Stimulated activated CD4-positive, alpha-beta T cell treated with anti-CD3 and anti-CD28 coated beads, Interleukin-4, amount 100 ng/mL, for 4 hours (primary cell): ENCODE results near the gene OARD1.
A peak's percentile ranks its signal among the peaks of the same experiment; 100 is the strongest.
"Not testable (repeated sequence)": the region's sequence is repeated elsewhere in the genome, so short reads cannot be mapped to it uniquely, and the experiment has no call there.

Experiments
- DNase-seq, 2 experiments: peaks; one replicate each; pipeline ENCODE4 v3.0.0-alpha.2; 2020

OARD1 gene

DNA sequence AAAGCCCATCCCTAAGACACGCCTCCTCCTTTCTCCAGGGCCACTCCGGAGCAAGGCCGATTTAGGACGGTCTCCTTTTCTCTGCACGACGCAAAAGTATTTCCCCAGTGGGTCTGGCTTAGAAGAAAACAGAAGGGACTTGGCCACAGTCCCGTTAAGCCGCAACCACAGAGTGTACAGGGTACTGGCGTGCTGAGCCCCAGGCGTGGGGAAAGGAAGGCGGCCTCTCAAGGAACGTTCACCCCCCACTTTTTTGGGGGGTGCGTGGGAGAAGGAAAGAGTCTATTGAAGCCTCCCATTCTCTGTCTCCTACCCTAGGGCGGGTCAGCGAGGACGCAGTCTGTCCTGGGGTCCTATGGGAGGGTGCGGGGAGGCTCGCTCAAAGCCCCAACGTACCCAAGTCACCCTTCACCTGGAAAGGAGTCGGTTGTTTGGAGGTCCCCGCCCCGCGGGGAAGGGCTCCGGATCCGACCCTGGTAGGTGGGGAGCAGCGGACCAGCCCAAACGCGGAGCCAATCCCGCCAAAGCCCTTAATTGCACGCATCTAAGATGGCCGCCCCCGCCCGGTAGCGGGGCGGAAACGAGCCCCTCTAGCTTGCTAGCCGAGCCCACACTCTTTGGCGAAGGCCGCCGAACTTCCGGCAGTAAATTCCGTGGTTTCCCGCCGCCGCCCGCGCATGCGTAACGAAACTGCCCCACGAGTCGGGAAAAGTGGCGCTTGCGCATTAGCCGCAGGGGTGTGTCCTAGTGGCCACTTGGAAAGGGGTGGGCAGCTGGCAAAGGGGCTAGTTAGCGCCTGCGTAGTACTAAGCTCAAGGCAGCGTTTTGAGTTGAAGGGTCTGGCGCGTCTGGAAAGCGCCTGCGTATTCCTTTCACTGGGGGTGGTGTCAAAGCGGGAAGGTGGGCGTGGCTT, at the start of gene OARD1:
Gene OARD1, minus strand, starts transcription at position 434 of the 913 bp plus-strand sequence. CDS start 722 bp downstream, outside the sequence.
- DNase-seq, result peak; percentile 99

DNA sequence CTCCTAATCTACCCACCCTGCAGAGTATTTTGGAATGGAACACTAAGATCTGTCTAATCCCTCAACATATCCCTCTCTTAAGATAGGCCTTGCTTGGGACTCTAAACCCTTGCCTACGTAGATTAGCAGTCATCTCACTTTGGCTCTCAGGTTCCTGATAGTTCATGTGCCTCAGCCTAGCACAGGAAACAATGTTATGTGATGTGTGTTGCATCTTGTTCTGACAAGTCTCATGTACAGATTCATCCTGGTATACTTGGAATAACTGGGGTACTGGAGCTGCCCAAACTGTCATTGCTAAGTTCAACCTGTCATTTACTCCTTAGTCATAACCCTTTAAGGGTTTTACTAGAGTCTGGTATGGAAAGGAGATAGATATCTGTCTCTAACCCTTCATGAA, 47.9 kb upstream of the OARD1 start:
- DNase-seq, result no peak

GRCh38 chr6:41119508-41119907, 47.4 kb upstream of the OARD1 start:
- no peak for DNase-seq

- not testable (repeated sequence) for DNase-seq
These were observed 42.9 kb upstream of the OARD1 start for GRCh38 chr6:41115027-41115426.

GRCh38 chr6:41111017-41111416, 38.9 kb upstream of the OARD1 start:
- DNase-seq, result no peak

DNA sequence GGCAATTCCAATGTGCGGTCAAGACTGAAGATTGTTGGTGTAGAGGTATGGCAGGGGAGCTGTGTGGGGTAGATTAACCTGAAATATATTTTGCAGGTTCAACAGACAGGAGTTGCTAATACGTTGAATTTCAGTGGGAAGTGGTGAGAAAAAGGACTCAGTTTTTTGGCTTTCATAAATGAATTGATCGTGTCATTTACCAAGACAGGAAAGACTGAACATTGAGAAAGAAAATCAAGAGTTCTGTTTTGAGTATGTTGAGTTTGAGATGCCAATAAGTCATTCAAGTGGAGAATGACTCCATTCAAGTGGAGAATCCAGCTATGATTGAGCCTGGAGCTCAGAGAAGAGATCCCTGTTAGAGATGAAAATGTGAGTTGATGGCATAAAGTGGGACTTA, 31.7 kb upstream of the OARD1 start:
- DNase-seq, result no peak

DNA sequence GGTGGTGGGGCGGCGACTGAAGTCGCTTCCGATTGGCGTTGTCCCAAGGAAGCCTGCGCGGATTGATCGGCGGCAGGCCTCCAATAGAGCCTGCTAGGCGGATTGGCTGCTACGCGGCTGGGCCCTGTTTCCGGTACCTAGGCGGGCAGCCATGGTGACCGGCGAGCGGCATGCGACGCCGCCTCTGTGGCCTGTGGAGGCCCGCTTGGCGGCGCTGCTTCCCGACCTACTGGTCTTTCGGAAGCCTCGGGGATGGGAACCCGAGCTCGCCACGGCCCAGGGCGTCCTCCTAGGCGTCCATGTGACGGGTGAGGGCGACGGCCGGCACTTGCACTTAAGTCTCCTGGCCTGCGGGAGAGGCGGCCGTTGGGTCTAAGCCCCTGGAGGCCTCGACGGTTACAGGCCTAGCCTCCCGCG, 28.7 kb upstream of the OARD1 start:
- no peak for DNase-seq

DNA sequence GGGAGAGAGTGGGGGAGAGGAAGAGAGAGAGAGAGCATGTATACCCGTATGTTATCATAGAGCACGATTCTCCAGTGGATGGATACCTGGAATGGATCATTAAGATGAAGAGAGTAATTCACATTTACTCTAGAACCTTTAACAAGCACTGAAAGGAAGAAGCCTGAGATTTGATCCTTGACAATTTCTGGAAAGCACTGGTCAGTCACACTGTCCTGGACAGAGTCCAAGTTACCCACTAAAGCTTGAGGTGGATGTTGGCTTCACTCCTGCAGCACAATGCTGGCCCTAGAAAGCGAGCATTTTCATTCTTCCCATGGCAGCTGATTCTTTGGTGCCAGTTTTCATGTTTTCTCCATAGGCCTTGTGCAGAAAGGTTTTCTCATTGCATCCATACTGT, 26.2 kb upstream of the OARD1 start:
- DNase-seq, result no peak

GRCh38 chr6:41097467-41098090, 25.4 kb upstream of the OARD1 start:
- no peak for DNase-seq

GRCh38 chr6:41093729-41094128, 21.6 kb upstream of the OARD1 start:
- DNase-seq, result no peak

DNA sequence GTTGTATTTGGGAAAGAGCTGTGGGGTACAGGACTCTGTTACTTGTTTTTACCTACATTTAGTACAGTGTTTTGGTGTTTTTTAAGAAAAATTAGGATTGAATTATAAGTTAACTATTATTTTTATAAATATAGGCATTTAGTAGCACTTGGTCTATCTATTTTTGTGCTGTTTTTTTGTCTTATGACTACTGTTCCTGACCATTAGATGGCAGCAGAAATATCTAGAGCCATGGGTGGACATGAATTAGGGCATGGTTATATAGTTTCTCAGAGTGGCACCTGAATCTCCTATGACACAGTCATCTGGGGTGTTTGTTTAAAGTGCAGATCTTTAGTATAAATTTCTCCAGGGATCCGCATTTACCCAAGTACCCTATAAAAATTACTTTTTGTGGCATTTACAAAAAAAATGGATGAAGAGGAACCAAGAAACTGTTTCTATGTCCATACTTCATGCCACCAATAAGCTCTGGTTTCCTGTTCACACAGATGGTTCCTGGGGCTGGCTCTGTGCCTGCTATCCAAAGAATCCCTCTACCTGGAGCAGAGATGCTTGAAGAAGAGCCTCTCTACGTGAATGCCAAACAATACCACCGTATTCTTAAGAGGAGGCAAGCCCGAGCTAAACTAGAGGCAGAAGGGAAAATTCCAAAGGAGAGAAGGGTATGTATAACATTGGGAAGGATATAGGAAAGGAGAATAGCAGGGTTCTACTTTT, 20.4 kb upstream of the OARD1 start:
- no peak for DNase-seq

GRCh38 chr6:41090841-41091761, 18.9 kb upstream of the OARD1 start:
- DNase-seq, result no peak

DNA sequence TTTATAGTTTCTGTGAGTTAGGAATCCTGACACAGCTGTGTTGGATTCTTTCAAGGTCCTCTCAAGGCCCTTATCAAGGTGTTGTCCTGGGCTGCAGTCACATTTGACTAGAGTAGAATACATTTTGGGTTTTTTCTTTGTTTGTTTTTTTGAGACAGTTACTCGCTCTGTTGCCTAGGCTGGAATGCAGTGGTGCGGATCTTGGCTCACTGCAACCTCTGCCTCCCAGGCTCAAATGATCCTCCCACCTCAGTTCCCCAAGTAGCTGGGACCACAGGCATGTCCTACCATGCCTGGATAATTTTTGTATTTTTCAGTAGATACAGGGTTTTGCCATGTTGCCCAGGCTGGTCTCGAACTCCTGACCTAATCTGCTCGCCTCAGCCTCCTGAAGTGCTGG, 16.3 kb upstream of the OARD1 start:
- DNase-seq, result no peak

- DNase-seq, result no peak
These were observed 13.0 kb upstream of the OARD1 start for GRCh38 chr6:41085182-41085581.

DNA sequence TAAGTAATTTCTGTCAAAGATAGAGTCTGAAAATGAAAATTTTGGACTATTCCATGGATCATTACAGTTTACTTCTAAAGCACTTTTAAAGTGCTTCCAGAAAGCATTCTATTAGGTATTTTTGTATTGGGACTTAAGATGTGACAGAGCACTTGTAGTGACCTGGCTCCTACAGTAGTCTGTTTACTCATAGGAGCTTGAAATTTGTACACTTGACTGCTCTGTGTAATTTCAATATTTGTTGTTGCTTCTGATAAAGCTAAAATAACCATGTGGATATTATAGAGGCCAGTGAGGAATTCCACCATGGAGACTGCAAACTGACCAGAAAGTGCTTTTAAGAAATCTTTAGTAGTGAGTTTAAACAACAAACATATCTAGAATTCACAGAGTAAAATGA, 10.9 kb upstream of the OARD1 start:
- DNase-seq, result no peak

GRCh38 chr6:41080621-41081020, 8.5 kb upstream of the OARD1 start:
- DNase-seq, result no peak

DNA sequence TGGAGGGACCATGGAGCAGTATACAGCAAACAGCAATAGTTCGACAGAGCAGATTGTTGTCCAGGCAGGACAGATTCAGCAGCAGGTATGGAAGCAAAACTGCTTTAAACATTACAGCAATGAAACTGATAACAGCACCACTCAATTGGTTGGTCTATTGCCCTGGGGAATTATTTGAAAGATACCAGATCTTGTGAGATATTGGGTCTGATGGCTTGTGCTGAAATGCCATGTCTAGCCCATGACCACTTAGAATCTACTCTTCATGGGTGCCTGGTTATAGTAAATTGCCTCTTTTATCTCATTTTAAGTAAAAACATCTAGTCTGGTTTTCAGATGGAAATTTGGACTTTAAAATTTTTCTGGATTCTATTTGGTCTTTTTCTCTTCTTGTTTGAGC, 6.9 kb upstream of the OARD1 start:
- DNase-seq, result no peak

DNA sequence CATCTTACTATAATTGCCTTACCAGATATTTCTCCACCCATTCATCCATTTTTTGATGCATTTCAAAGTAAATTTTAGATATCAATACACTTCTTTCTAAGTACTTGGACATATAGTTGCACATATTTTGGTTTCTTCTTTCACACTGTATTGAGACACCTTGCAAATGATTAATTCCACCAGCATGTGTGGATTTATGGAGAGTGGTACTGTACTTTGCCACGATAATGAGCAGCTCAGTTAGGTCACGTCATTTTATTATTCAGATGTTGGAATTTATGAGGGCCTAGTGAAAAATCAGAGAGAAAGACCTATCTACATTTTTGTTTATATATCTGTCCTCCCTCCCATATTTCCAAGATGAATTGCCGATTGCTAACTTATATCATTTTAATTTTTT, 5.9 kb upstream of the OARD1 start:
- no peak for DNase-seq

DNA sequence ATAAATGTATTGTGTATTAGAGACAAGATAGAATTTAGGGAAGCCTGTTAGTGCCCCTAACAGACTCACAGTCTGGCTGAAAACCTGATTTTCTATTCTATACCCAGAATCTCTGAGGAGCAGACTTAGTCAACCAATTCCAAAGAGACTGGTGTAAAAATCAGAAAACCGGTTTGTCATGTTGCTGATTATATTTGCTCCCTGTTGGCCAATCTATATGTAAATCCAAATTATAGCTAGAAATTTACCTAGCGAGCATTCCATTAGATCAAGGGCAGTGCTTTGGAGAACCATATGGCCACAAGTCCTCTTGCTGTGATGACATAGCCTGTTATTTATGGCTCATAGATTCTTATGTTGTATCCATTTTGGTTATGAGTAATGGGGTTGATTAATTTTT, 5.4 kb upstream of the OARD1 start:
- DNase-seq, result no peak

DNA sequence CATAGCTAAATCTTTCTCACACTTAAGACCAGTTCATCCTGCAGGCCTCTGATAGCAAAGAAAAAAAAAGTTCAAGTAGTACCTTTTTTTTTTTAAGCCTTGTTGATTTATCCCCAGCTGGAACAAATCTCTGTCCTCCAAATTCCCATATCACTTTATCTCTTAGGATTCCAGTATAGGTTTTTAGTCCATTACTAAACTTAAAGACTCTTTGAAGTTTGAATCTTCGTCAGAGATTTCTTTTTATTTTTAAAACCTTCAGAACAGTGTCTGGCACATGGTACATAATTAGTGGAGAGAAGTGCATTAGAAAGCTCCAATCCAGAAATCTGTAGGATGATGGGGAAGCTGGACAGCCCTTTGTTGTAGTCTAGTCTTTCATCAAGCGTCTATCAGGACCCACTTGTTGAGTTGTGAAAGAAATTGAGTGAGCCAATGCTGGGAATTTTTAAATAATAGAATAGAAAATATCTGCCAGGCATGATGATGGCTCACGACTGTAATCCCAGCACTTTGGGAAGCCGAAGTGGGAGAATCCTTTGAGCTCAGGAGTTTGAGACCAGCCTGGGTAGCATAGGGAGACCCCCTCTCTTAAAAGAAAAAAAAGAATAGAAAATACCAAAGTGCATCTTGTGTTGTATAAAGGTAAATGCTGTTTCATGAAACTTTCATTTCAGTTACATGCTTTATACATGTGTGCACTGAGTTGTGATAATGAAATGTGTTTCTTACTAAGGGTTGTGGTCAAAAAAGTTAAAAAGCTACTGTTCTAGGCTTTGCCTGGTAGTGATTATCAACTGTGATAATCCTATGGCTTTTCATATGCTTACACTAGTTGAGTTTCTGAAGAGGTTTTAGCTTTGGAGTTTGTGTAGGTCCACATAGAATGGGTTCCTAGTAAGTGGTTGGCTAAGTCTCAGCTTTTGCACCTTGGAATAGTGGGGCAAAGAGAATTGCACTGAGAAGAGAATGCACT, 3.8 kb upstream of the OARD1 start:
- DNase-seq, result no peak

GRCh38 chr6:41074692-41075436, 2.7 kb upstream of the OARD1 start:
- DNase-seq, result no peak
